HG02870 (cell line): ENCODE results near the gene RASSF4.
A peak's percentile ranks its signal among the peaks of the same experiment; 100 is the strongest.

Experiments
- ATAC-seq: cut with Tn5 transposase; IDR thresholded peaks from one replicate; pipeline ENCODE4 v1.9.1; 2021; ENCODE audit warnings: mild to moderate bottlenecking, moderate library complexity; ENCODE audit not compliant: unreplicated experiment

RASSF4 gene

GRCh38 chr10:44959247-44960087 lies at the start of gene RASSF4:
RASSF4 (plus strand) TSS chr10:44959802; CDS start chr10:44970203, 10,401 bp downstream.
- ATAC-seq = peak; percentile 98

- no peak for ATAC-seq
Observed at GRCh38 chr10:44909910-44910309, 49.7 kb upstream of the RASSF4 start.

GRCh38 chr10:44910602-44911001 lies 49.0 kb upstream of the RASSF4 start:
- no peak for ATAC-seq

- no peak for ATAC-seq
Observed at GRCh38 chr10:44911081-44911540, 48.5 kb upstream of the RASSF4 start, which contains the start of gene TMEM72. TMEM72 (plus strand) TSS chr10:44911337; CDS start chr10:44911513, 176 bp downstream.

GRCh38 chr10:44911951-44912350 lies 47.7 kb upstream of the RASSF4 start:
- ATAC-seq = no peak

GRCh38 chr10:44913350-44914081 lies 46.1 kb upstream of the RASSF4 start:
- no peak for ATAC-seq

- ATAC-seq = no peak
Observed at GRCh38 chr10:44914891-44915290, 44.7 kb upstream of the RASSF4 start.

- ATAC-seq = no peak
Observed at GRCh38 chr10:44916429-44916828, 43.2 kb upstream of the RASSF4 start.

GRCh38 chr10:44917848-44918247 lies 41.8 kb upstream of the RASSF4 start:
- no peak for ATAC-seq

- no peak for ATAC-seq
Observed at GRCh38 chr10:44920252-44920651, 39.4 kb upstream of the RASSF4 start.

- no peak for ATAC-seq
Observed at GRCh38 chr10:44921061-44921460, 38.5 kb upstream of the RASSF4 start.

GRCh38 chr10:44921506-44921905 lies 38.1 kb upstream of the RASSF4 start:
- no peak for ATAC-seq

GRCh38 chr10:44922021-44922420 lies 37.6 kb upstream of the RASSF4 start:
- ATAC-seq = no peak

GRCh38 chr10:44922796-44923545 lies 36.6 kb upstream of the RASSF4 start:
- ATAC-seq = no peak

GRCh38 chr10:44923611-44924010 lies 36.0 kb upstream of the RASSF4 start:
- ATAC-seq = no peak

- no peak for ATAC-seq
Observed at GRCh38 chr10:44924261-44925040, 35.2 kb upstream of the RASSF4 start.

GRCh38 chr10:44925224-44925623 lies 34.4 kb upstream of the RASSF4 start:
- ATAC-seq = no peak

GRCh38 chr10:44925811-44926750 lies 33.5 kb upstream of the RASSF4 start:
- ATAC-seq = no peak

- no peak for ATAC-seq
Observed at GRCh38 chr10:44926751-44927351, 32.8 kb upstream of the RASSF4 start.
